HAP-1 (cell line): ENCODE data around the gene FMR1NB.

Experiments used
- DNase-seq, 2 experiments: peaks; one replicate each; pipeline ENCODE4 v3.0.0-alpha.2; 2016 to 2020; ENCODE audit warnings: low spot score in 2 of 2
- H3K27me3 ChIP-seq: fragments of 250-450 bp; sonication (Bioruptor Pico); 2 replicates; pipeline ENCODE4 v1.5.1; 2020; ENCODE audit warnings: low read depth, mild to moderate bottlenecking, moderate library complexity
- H3K36me3 ChIP-seq: fragments of 250-450 bp; sonication (Bioruptor Pico); replicated peaks from 2 replicates; pipeline ENCODE4 v1.5.1; 2020; ENCODE audit warnings: mild to moderate bottlenecking
- H3K4me1 ChIP-seq: fragments of 250-450 bp; sonication (Bioruptor Pico); 2 replicates; pipeline ENCODE4 v1.5.1; 2020; ENCODE audit warnings: mild to moderate bottlenecking
- H3K4me3 ChIP-seq: fragments of 250-450 bp; sonication (Bioruptor Pico); 2 replicates; pipeline ENCODE4 v1.5.1; 2020; ENCODE audit warnings: mild to moderate bottlenecking, moderate library complexity
- H3K9me3 ChIP-seq: fragments of 250-450 bp; sonication (Bioruptor Pico); 2 replicates; pipeline ENCODE4 v1.5.1; 2020; ENCODE audit warnings: mild to moderate bottlenecking, moderate library complexity
- in situ Hi-C: fragments of 300-500 bp; cut with MboI; formaldehyde crosslinking; loops from 3 replicates; pipeline ENCODE4 v1.14.3; 2020; ENCODE audit warnings: low sequenced_read_pairs, inconsistent platforms, mixed read lengths

Gene FMR1NB

GRCh38 chrX:148035380-148035779, 54.2 kb downstream of the FMR1NB start:
- Histone ChIP-seq H3K4me1 (no peaks in the 10 kb centered on the region), H3K27me3 (peaks cover 12% of the 10 kb centered on the region; the same call in 1 of the 2 replicates), H3K36me3 (no peaks in the 10 kb centered on the region), H3K9me3 (no peaks in the 10 kb centered on the region), H3K4me3 (no peak overlapping the region)
- in situ Hi-C loops, result loop anchor here (25.0 kb wide), 1 partner anchor 1427 kb away; no protein-coding TSS in a partner anchor
- DNase-seq, result no peak

GRCh38 chrX:148037020-148037419, 55.9 kb downstream of the FMR1NB start:
- Histone ChIP-seq H3K4me1 (no peaks in the 10 kb centered on the region), H3K36me3 (no peaks in the 10 kb centered on the region), H3K9me3 (no peaks in the 10 kb centered on the region), H3K27me3 (peaks cover 12% of the 10 kb centered on the region; the same call in 1 of the 2 replicates), H3K4me3 (no peak overlapping the region)
- in situ Hi-C loops, result loop anchor here (25.0 kb wide), 1 partner anchor 1425 kb away; no protein-coding TSS in a partner anchor
- DNase-seq, result no peak

GRCh38 chrX:148043271-148043855, 62.2 kb downstream of the FMR1NB start:
- no peak for DNase-seq
- Histone ChIP-seq H3K4me3 (no peak overlapping the region), H3K27me3 (peaks cover 9% of the 10 kb centered on the region; the same call in 1 of the 2 replicates), H3K9me3 (no peaks in the 10 kb centered on the region), H3K4me1 (no peaks in the 10 kb centered on the region), H3K36me3 (no peaks in the 10 kb centered on the region)
- in situ Hi-C loops, result loop anchor here (25.0 kb wide), 1 partner anchor 1419 kb away; no protein-coding TSS in a partner anchor

GRCh38 chrX:148047200-148047599, 66.1 kb downstream of the FMR1NB start:
- H3K4me1 ChIP-seq, result no peaks in the 10 kb centered on the region
- no peaks in the 10 kb centered on the region for H3K27me3 ChIP-seq
- in situ Hi-C loops, result loop anchor here (25.0 kb wide), 1 partner anchor 1415 kb away; no protein-coding TSS in a partner anchor
- no peak for DNase-seq
- H3K36me3 ChIP-seq, result no peaks in the 10 kb centered on the region
- H3K9me3 ChIP-seq, result no peaks in the 10 kb centered on the region
- no peak overlapping the region for H3K4me3 ChIP-seq

GRCh38 chrX:148049441-148049840, 68.3 kb downstream of the FMR1NB start:
- in situ Hi-C loops, result loop anchor here (25.0 kb wide), 1 partner anchor 1413 kb away; no protein-coding TSS in a partner anchor
- H3K9me3 ChIP-seq, result no peaks in the 10 kb centered on the region

GRCh38 chrX:148051973-148052372, 70.8 kb downstream of the FMR1NB start:
- H3K4me3 ChIP-seq, result no peak overlapping the region
- no peaks in the 10 kb centered on the region; the same call in 1 of the 2 replicates for H3K27me3 ChIP-seq
- no peak for DNase-seq
- no peaks in the 10 kb centered on the region for H3K36me3 ChIP-seq
- no peaks in the 10 kb centered on the region for H3K9me3 ChIP-seq
- in situ Hi-C loops, result no loop called here
- H3K4me1 ChIP-seq, result no peaks in the 10 kb centered on the region

More at GRCh38 chrX:148049441-148049840, 68.3 kb downstream of the FMR1NB start:
- no peaks in the 10 kb centered on the region for H3K27me3 ChIP-seq
- H3K4me3 ChIP-seq, result no peak overlapping the region
- peak; percentile 12 to 81 for DNase-seq
- no peaks in the 10 kb centered on the region for H3K4me1 ChIP-seq
- H3K36me3 ChIP-seq, result no peaks in the 10 kb centered on the region

- DNase-seq, result no peak
- no peaks in the 10 kb centered on the region for H3K9me3 ChIP-seq
- no peak overlapping the region for H3K4me3 ChIP-seq
- in situ Hi-C loops, result no loop called here
- no peaks in the 10 kb centered on the region for H3K27me3 ChIP-seq
- H3K4me1 ChIP-seq, result no peaks in the 10 kb centered on the region
- H3K36me3 ChIP-seq, result no peaks in the 10 kb centered on the region
These were observed 86.1 kb downstream of the FMR1NB start for GRCh38 chrX:148067285-148067684.

- Histone ChIP-seq H3K27me3 (no peaks in the 10 kb centered on the region), H3K4me1 (no peaks in the 10 kb centered on the region), H3K9me3 (no peaks in the 10 kb centered on the region), H3K36me3 (no peaks in the 10 kb centered on the region), H3K4me3 (no peak overlapping the region)
- in situ Hi-C loops, result no loop called here
- DNase-seq, result no peak
These were observed 88.8 kb downstream of the FMR1NB start for GRCh38 chrX:148069759-148070503.

GRCh38 chrX:148070504-148070877, 89.4 kb downstream of the FMR1NB start:
- in situ Hi-C loops, result no loop called here
- Histone ChIP-seq H3K36me3 (no peaks in the 10 kb centered on the region), H3K4me3 (no peak overlapping the region), H3K27me3 (no peaks in the 10 kb centered on the region), H3K9me3 (no peaks in the 10 kb centered on the region), H3K4me1 (no peaks in the 10 kb centered on the region)
- peak in 1 of 2 experiments; percentile 9 for DNase-seq
